ENCODE data around the gene RAD21L1. TPM values are rescaled to one million over a fixed set of nuclear protein-coding genes. Genes with fewer than 3 reads are reported as not detected.

RAD21L1 gene
- total and polyA plus RNA-seq, 2 of the 8 experiments (the other 6 are each of a cell fraction or from before 2014, with no cell fraction given), result 0.06 to 0.26 TPM

DNA sequence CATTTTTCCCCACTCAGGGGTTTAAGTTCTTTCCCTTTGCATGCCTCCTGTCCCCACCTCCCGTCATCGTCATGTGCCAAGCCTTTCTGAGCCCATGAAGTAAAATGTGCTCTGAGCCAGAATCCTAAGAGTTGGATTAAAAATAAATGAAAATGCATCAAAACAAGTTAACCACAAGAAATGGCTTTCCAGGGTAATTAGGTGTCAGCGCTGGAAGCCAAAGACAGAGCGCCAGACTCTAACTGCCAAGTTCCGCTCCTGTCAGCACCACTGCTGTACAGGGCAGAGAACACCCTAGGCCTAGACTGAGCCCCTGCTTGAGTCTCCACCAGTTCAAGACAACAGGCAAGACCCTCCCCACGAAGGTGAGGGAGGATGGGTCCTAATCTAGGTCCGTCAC lies 28.0 kb upstream of the RAD21L1 start (continued):
- TF ChIP-seq CEBPB (IDR thresholded peaks at IDR 0.05; ENCODE audit: low read depth, low read length) (no peak), EZH2 (IDR thresholded peaks at IDR 0.05; ENCODE audit: low read depth, low read length, severe bottlenecking) (no peak), GTF2F1 (IDR thresholded peaks at IDR 0.05; ENCODE audit: borderline replicate concordance, low read depth, low read length) (no peak), TCF12 (IDR thresholded peaks at IDR 0.05; ENCODE audit: low read depth, low read length) (no peak), PHF8 (conservative IDR thresholded peaks at IDR 0.05; ENCODE audit: low read depth, low read length) (no peak), TEAD4 (IDR thresholded peaks at IDR 0.05; ENCODE audit: low read depth, low read length) (no peak)
- TF ChIP-seq, protein P1, sequence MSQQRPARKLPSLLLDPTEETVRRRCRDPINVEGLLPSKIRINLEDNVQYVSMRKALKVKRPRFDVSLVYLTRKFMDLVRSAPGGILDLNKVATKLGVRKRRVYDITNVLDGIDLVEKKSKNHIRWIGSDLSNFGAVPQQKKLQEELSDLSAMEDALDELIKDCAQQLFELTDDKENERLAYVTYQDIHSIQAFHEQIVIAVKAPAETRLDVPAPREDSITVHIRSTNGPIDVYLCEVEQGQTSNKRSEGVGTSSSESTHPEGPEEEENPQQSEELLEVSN (IDR thresholded peaks at IDR 0.05), result no peak
- TF ChIP-seq, protein P2, sequence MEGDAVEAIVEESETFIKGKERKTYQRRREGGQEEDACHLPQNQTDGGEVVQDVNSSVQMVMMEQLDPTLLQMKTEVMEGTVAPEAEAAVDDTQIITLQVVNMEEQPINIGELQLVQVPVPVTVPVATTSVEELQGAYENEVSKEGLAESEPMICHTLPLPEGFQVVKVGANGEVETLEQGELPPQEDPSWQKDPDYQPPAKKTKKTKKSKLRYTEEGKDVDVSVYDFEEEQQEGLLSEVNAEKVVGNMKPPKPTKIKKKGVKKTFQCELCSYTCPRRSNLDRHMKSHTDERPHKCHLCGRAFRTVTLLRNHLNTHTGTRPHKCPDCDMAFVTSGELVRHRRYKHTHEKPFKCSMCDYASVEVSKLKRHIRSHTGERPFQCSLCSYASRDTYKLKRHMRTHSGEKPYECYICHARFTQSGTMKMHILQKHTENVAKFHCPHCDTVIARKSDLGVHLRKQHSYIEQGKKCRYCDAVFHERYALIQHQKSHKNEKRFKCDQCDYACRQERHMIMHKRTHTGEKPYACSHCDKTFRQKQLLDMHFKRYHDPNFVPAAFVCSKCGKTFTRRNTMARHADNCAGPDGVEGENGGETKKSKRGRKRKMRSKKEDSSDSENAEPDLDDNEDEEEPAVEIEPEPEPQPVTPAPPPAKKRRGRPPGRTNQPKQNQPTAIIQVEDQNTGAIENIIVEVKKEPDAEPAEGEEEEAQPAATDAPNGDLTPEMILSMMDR (IDR thresholded peaks at IDR 0.05; ENCODE audit: control extremely low read depth in 1 of 3, insufficient read depth in 1 of 3, low read depth in 1 of 3, low read length in 3 of 3), result no peak

Measured in H1 (cell line).